HG03521 (cell line): ENCODE measurements around the gene EPG5.
"Not testable (repeated sequence)": the region's sequence is repeated elsewhere in the genome, so short reads cannot be mapped to it uniquely, and the experiment has no call there.

Source experiments
- ATAC-seq: cut with Tn5 transposase; IDR thresholded peaks from one replicate; pipeline ENCODE4 v1.9.1; 2021; ENCODE audit warnings: mild to moderate bottlenecking, moderate library complexity; ENCODE audit not compliant: unreplicated experiment

EPG5 gene

GRCh38 chr18:45976974-45977373, 9.8 kb upstream of the EPG5 start:
- ATAC-seq, result no peak

GRCh38 chr18:45976566-45976965, 9.4 kb upstream of the EPG5 start:
- ATAC-seq, result no peak

- ATAC-seq, result no peak
Observed at GRCh38 chr18:45974088-45974536, 7.0 kb upstream of the EPG5 start.

GRCh38 chr18:45964913-45965312, 2.2 kb downstream of the EPG5 start:
- ATAC-seq, result not testable (repeated sequence)

- no peak for ATAC-seq
Observed at GRCh38 chr18:45962866-45963265, 4.3 kb downstream of the EPG5 start.

GRCh38 chr18:45962461-45962860, 4.7 kb downstream of the EPG5 start:
- no peak for ATAC-seq

GRCh38 chr18:45959484-45959883, 7.6 kb downstream of the EPG5 start:
- ATAC-seq, result not testable (repeated sequence)

GRCh38 chr18:45958730-45959129, 8.4 kb downstream of the EPG5 start:
- no peak for ATAC-seq

GRCh38 chr18:45958027-45958426, 9.1 kb downstream of the EPG5 start:
- ATAC-seq, result no peak

- no peak for ATAC-seq
Observed at GRCh38 chr18:45957100-45957499, 10.0 kb downstream of the EPG5 start.

GRCh38 chr18:45954070-45954934, 12.8 kb downstream of the EPG5 start:
- no peak for ATAC-seq

GRCh38 chr18:45951016-45951714, 16.0 kb downstream of the EPG5 start:
- no peak for ATAC-seq

GRCh38 chr18:45945669-45946068, 21.5 kb downstream of the EPG5 start:
- no peak for ATAC-seq

GRCh38 chr18:45940724-45941123, 26.4 kb downstream of the EPG5 start:
- ATAC-seq, result no peak

GRCh38 chr18:45939236-45939635, 27.9 kb downstream of the EPG5 start:
- no peak for ATAC-seq

- ATAC-seq, result no peak
Observed at GRCh38 chr18:45938488-45938935, 28.6 kb downstream of the EPG5 start.

GRCh38 chr18:45935591-45936335, 31.4 kb downstream of the EPG5 start:
- no peak for ATAC-seq

GRCh38 chr18:45932708-45933107, 34.4 kb downstream of the EPG5 start:
- ATAC-seq, result no peak

- no peak for ATAC-seq
Observed at GRCh38 chr18:45930963-45931362, 36.2 kb downstream of the EPG5 start.

- no peak for ATAC-seq
Observed at GRCh38 chr18:45926691-45927090, 40.4 kb downstream of the EPG5 start.

GRCh38 chr18:45926085-45926484, 41.0 kb downstream of the EPG5 start:
- ATAC-seq, result no peak
